Measurements from ENCODE around the gene TRMT6. TPM values are rescaled to one million over a fixed set of nuclear protein-coding genes. Genes with fewer than 3 reads are reported as not detected.
A peak's percentile ranks its signal among the peaks of the same experiment; 100 is the strongest.

Gene TRMT6
- total RNA-seq, 4 donors from 2014 or later, result 9.2 to 13.4 (median 9.7) TPM

GRCh38 chr20:5933802-5934436 lies 16.4 kb downstream of the TRMT6 start:
- H3K27me3 ChIP-seq, result peaks cover 0 to 6% (median 0%) of the 10 kb centered on the region in 4 donors
- 60% methylated on average over 7 of the region's 7 CpGs for WGBS
- no peak overlapping the region for H3K4me3 ChIP-seq
- no peak for DNase-seq (ENCODE audit: extremely low spot score)
- H3K27ac ChIP-seq (replicated peaks in 1 of 4), result no peak overlapping the region
- no peak for TF ChIP-seq POLR2A (IDR thresholded peaks at IDR 0.05; ENCODE audit: low read depth)
- no peak for TF ChIP-seq POLR2AphosphoS5 (IDR thresholded peaks at IDR 0.05)
- no peak for TF ChIP-seq CTCF (IDR thresholded peaks at IDR 0.05)
- no peak for TF ChIP-seq EP300 (IDR thresholded peaks at IDR 0.05)
- no peaks in the 10 kb centered on the region for H3K9me3 ChIP-seq
- peaks cover 8 to 20% (median 13%) of the 10 kb centered on the region in 4 donors for H3K36me3 ChIP-seq
- H3K4me1 ChIP-seq, result no peaks in the 10 kb centered on the region
- intact Hi-C loops (cut with DNase I), result no loop called here

GRCh38 chr20:5932796-5933195 lies 17.5 kb downstream of the TRMT6 start:
- intact Hi-C loops (cut with DNase I), result no loop called here
- 72% methylated on average over 3 of the region's 3 CpGs for WGBS
- Histone ChIP-seq H3K4me1 (no peaks in the 10 kb centered on the region), H3K9me3 (no peaks in the 10 kb centered on the region), H3K36me3 (peaks cover 0 to 8% (median 2%) of the 10 kb centered on the region in 4 donors), H3K27ac (replicated peaks in 1 of 4) (no peak overlapping the region), H3K4me3 (no peak overlapping the region), H3K27me3 (peaks cover 0 to 6% (median 0%) of the 10 kb centered on the region in 4 donors)
- TF ChIP-seq POLR2AphosphoS5 (IDR thresholded peaks at IDR 0.05) (no peak), CTCF (IDR thresholded peaks at IDR 0.05) (no peak), POLR2A (IDR thresholded peaks at IDR 0.05; ENCODE audit: low read depth) (no peak), EP300 (IDR thresholded peaks at IDR 0.05) (no peak)
- DNase-seq (ENCODE audit: extremely low spot score), result no peak

DNA sequence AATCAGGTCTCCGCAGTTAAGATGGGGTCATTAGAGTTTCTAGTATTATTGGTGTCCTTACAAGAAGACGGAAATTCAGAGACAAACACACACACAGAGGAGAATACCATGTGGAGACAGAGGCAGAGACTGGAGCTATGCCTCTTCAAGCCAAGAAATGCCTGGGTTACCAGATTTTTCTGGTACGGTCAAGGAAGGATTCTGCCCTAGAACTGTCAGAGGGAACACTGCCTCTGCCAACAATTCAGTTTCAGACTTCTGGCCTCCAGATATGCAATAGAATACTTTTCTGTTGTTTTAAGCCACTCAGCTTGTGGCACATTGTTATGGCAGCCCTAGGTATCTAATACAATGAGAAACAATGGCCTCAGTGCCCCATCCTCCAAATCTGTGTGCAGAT lies 18.9 kb downstream of the TRMT6 start:
- peak; percentile 34 for DNase-seq (ENCODE audit: extremely low spot score)
- Histone ChIP-seq H3K9me3 (no peaks in the 10 kb centered on the region), H3K4me3 (no peak overlapping the region), H3K27ac (replicated peaks in 1 of 4) (no peak overlapping the region), H3K4me1 (no peaks in the 10 kb centered on the region), H3K27me3 (peaks cover 0 to 6% (median 0%) of the 10 kb centered on the region in 4 donors), H3K36me3 (no peaks in the 10 kb centered on the region)
- TF ChIP-seq CTCF (IDR thresholded peaks at IDR 0.05), result no peak
- no peak for TF ChIP-seq EP300 (IDR thresholded peaks at IDR 0.05)
- TF ChIP-seq POLR2A (IDR thresholded peaks at IDR 0.05; ENCODE audit: low read depth), result no peak
- no peak for TF ChIP-seq POLR2AphosphoS5 (IDR thresholded peaks at IDR 0.05)
- WGBS, result 83% methylated on average over 3 of the region's 3 CpGs
- intact Hi-C loops (cut with DNase I), result no loop called here

- H3K4me1 ChIP-seq, result no peaks in the 10 kb centered on the region
- H3K36me3 ChIP-seq, result no peaks in the 10 kb centered on the region
- 77% methylated on average over 8 of the region's 8 CpGs for WGBS
- TF ChIP-seq CTCF (IDR thresholded peaks at IDR 0.05), result no peak
- TF ChIP-seq POLR2AphosphoS5 (IDR thresholded peaks at IDR 0.05), result no peak
- TF ChIP-seq EP300 (IDR thresholded peaks at IDR 0.05), result no peak
- TF ChIP-seq POLR2A (IDR thresholded peaks at IDR 0.05; ENCODE audit: low read depth), result no peak
- no peak overlapping the region for H3K27ac ChIP-seq (replicated peaks in 1 of 4)
- no peak overlapping the region for H3K4me3 ChIP-seq
- H3K27me3 ChIP-seq, result peaks cover 0 to 6% (median 0%) of the 10 kb centered on the region in 4 donors
- no peaks in the 10 kb centered on the region for H3K9me3 ChIP-seq
- DNase-seq (ENCODE audit: extremely low spot score), result no peak
- intact Hi-C loops (cut with DNase I), result no loop called here
Observed at GRCh38 chr20:5928836-5929715, 21.3 kb downstream of the TRMT6 start.
